Osteoblast (primary cell): ENCODE measurements around the gene MS4A6E. TPM values are rescaled to one million over a fixed set of nuclear protein-coding genes. Genes with fewer than 3 reads are reported as not detected.

Experiments used
- DNase-seq: peaks from one replicate; pipeline ENCODE4 v3.0.0; 2011; ENCODE audit warnings: low spot score, mixed read lengths; ENCODE audit not compliant: insufficient read length; ENCODE audit errors: missing footprints
- H2AFZ ChIP-seq: 2 replicates; pipeline ENCODE4 v1.6.0; 2011; ENCODE audit warnings: mild to moderate bottlenecking, low read length
- H3K27ac ChIP-seq: 2 replicates; pipeline ENCODE4 v1.5.1; 2011; ENCODE audit warnings: mild to moderate bottlenecking, low read depth, low read length, moderate library complexity
- H3K27me3 ChIP-seq: 2 replicates; pipeline ENCODE4 v1.6.0; 2012; ENCODE audit warnings: mild to moderate bottlenecking, control low read depth, inconsistent platforms, low read length, moderate library complexity; ENCODE audit not compliant: insufficient read depth
- H3K36me3 ChIP-seq: 2 replicates; pipeline ENCODE4 v1.5.1; 2011; ENCODE audit warnings: mild to moderate bottlenecking, low read length, control low read depth, moderate library complexity; ENCODE audit not compliant: insufficient read depth
- H3K4me1 ChIP-seq: 2 replicates; pipeline ENCODE4 v1.5.1; 2011; ENCODE audit warnings: mild to moderate bottlenecking, low read length, control low read depth, moderate library complexity; ENCODE audit not compliant: insufficient read depth
- H3K4me2 ChIP-seq: 2 replicates; pipeline ENCODE4 v1.6.0; 2011; ENCODE audit warnings: mild to moderate bottlenecking, low read length; ENCODE audit not compliant: insufficient read depth
- H3K4me3 ChIP-seq: fragments of 200-600 bp; sonication (generic); 3 replicates; pipeline ENCODE4 v1.5.1; 2012; ENCODE audit warnings: mild to moderate bottlenecking, low read length, inconsistent platforms; ENCODE audit not compliant: insufficient read depth
- H3K79me2 ChIP-seq: 2 replicates; pipeline ENCODE4 v1.6.0; 2012; ENCODE audit warnings: mild to moderate bottlenecking, low read length, control low read depth, inconsistent platforms; ENCODE audit not compliant: insufficient read depth
- H3K9me3 ChIP-seq: 2 replicates; pipeline ENCODE4 v1.5.1; 2011; ENCODE audit warnings: low read depth, low read length, control low read depth
- H4K20me1 ChIP-seq: 2 replicates; pipeline ENCODE4 v1.6.0; 2012; ENCODE audit warnings: mild to moderate bottlenecking, low read length, control low read depth; ENCODE audit not compliant: insufficient read depth
- CTCF ChIP-seq: IDR thresholded peaks from 2 replicates; pipeline ENCODE4 v1.5.1; 2011; ENCODE audit warnings: mild to moderate bottlenecking, low read depth, low read length, moderate library complexity; ENCODE audit errors: extremely low read depth
- total RNA-seq: library from RNA; depleted of rRNA; stranded (reverse); fragments of >200 nt; gene quantifications from 2 replicates; pipeline ENCODE4 v1.2.3, GENCODE V29; 2012

Gene MS4A6E
- total RNA-seq, 1 donor: not detected

- peaks cover 3% of the 10 kb centered on the region for H3K9me3 ChIP-seq
- TF ChIP-seq CTCF: no peak
- H3K79me2 ChIP-seq: no peaks in the 10 kb centered on the region
- H3K36me3 ChIP-seq: no peaks in the 10 kb centered on the region
- no peaks in the 10 kb centered on the region for H3K27me3 ChIP-seq
- H3K4me3 ChIP-seq: no peak overlapping the region
- no peak overlapping the region for H2AFZ ChIP-seq
- no peaks in the 10 kb centered on the region for H4K20me1 ChIP-seq
- no peak overlapping the region for H3K27ac ChIP-seq
- no peak overlapping the region for H3K4me2 ChIP-seq
- no peaks in the 10 kb centered on the region for H3K4me1 ChIP-seq
- no peak for DNase-seq
Measured at GRCh38 chr11:60314635-60315321, 12.3 kb upstream of the MS4A6E start.

- H3K4me1 ChIP-seq: no peaks in the 10 kb centered on the region
Measured at GRCh38 chr11:60315871-60316270, 11.2 kb upstream of the MS4A6E start.

GRCh38 chr11:60316317-60316716, 10.7 kb upstream of the MS4A6E start:
- Histone ChIP-seq H3K79me2 (no peaks in the 10 kb centered on the region), H3K9me3 (peaks cover 3% of the 10 kb centered on the region), H2AFZ (no peak overlapping the region), H3K27me3 (no peaks in the 10 kb centered on the region), H4K20me1 (no peaks in the 10 kb centered on the region), H3K4me1 (no peaks in the 10 kb centered on the region), H3K4me2 (no peak overlapping the region), H3K36me3 (no peaks in the 10 kb centered on the region), H3K4me3 (no peak overlapping the region), H3K27ac (no peak overlapping the region)
- no peak for DNase-seq
- TF ChIP-seq CTCF: no peak

More at GRCh38 chr11:60315871-60316270, 11.2 kb upstream of the MS4A6E start:
- H3K9me3 ChIP-seq: peaks cover 3% of the 10 kb centered on the region
- H4K20me1 ChIP-seq: no peaks in the 10 kb centered on the region
- DNase-seq: no peak
- no peaks in the 10 kb centered on the region for H3K79me2 ChIP-seq
- H3K36me3 ChIP-seq: no peaks in the 10 kb centered on the region
- no peaks in the 10 kb centered on the region for H3K27me3 ChIP-seq
- H3K4me2 ChIP-seq: no peak overlapping the region
- TF ChIP-seq CTCF: no peak
- no peak overlapping the region for H3K27ac ChIP-seq
- no peak overlapping the region for H3K4me3 ChIP-seq
- H2AFZ ChIP-seq: no peak overlapping the region

GRCh38 chr11:60318726-60319125, 8.3 kb upstream of the MS4A6E start:
- H4K20me1 ChIP-seq: no peaks in the 10 kb centered on the region
- H3K4me2 ChIP-seq: no peak overlapping the region
- H3K4me1 ChIP-seq: no peaks in the 10 kb centered on the region
- no peaks in the 10 kb centered on the region for H3K79me2 ChIP-seq
- H3K9me3 ChIP-seq: peaks cover 3% of the 10 kb centered on the region
- H3K36me3 ChIP-seq: no peaks in the 10 kb centered on the region
- no peak overlapping the region for H2AFZ ChIP-seq
- H3K27ac ChIP-seq: no peak overlapping the region
- no peak for TF ChIP-seq CTCF
- H3K4me3 ChIP-seq: no peak overlapping the region
- no peaks in the 10 kb centered on the region for H3K27me3 ChIP-seq
- DNase-seq: no peak
